GM23338 (cell line): Measurements from ENCODE around the gene GADL1. TPM values are rescaled to one million over a fixed set of nuclear protein-coding genes. Genes with fewer than 3 reads are reported as not detected.

Experiments used
- ATAC-seq: fragments of 200-7000 bp; cut with Tn5 transposase; 3 replicates; pipeline ENCODE4 v1.9.1; 2020
- DNase-seq: peaks from one replicate; pipeline ENCODE4 v3.0.0-alpha.2; 2015; ENCODE audit warnings: low spot score
- H2AFZ ChIP-seq: fragments of 200-600 bp; sonication (generic); 2 replicates; pipeline ENCODE4 v1.8.0; 2016; ENCODE audit warnings: antibody characterized with exemption, mild to moderate bottlenecking, moderate library complexity
- H3F3A ChIP-seq: fragments of 200-600 bp; sonication (generic); replicated peaks from 2 replicates; pipeline ENCODE4 v1.8.0; 2017; ENCODE audit warnings: antibody characterized with exemption, mixed run types, low read depth
- H3K27ac ChIP-seq: fragments of 200-600 bp; sonication (generic); 2 replicates; pipeline ENCODE4 v1.6.1; 2016; ENCODE audit warnings: low read depth
- H3K27me3 ChIP-seq: fragments of 200-600 bp; sonication (generic); 2 replicates; pipeline ENCODE4 v1.8.0; 2016; ENCODE audit warnings: mild to moderate bottlenecking, mixed run types, moderate library complexity; ENCODE audit not compliant: insufficient read depth
- H3K36me3 ChIP-seq: fragments of 200-600 bp; sonication (generic); 2 replicates; pipeline ENCODE4 v1.8.0; 2016; ENCODE audit warnings: mild to moderate bottlenecking; ENCODE audit not compliant: insufficient read depth
- H3K4me1 ChIP-seq: fragments of 200-600 bp; sonication (generic); 2 replicates; pipeline ENCODE4 v1.8.0; 2016; ENCODE audit warnings: mild to moderate bottlenecking, moderate library complexity; ENCODE audit not compliant: insufficient read depth
- H3K4me2 ChIP-seq: fragments of 200-600 bp; sonication (generic); 2 replicates; pipeline ENCODE4 v1.7.1; 2017; ENCODE audit warnings: mixed run types
- H3K4me3 ChIP-seq: fragments of 200-600 bp; sonication (generic); 2 replicates; pipeline ENCODE4 v1.6.1; 2016; ENCODE audit warnings: mixed run types
- H3K79me2 ChIP-seq: fragments of 200-600 bp; sonication (generic); replicated peaks from 2 replicates; pipeline ENCODE4 v1.8.0; 2017; ENCODE audit warnings: mild to moderate bottlenecking; ENCODE audit not compliant: insufficient read depth
- H3K9me2 ChIP-seq: fragments of 200-600 bp; sonication (generic); 2 replicates; pipeline ENCODE4 v1.8.0; 2017; ENCODE audit not compliant: insufficient read depth
- H4K20me1 ChIP-seq: fragments of 200-600 bp; sonication (generic); replicated peaks from 2 replicates; pipeline ENCODE4 v1.8.0; 2017; ENCODE audit warnings: mild to moderate bottlenecking; ENCODE audit not compliant: insufficient read depth
- H3K27ac Mint-ChIP-seq: 2 replicates; pipeline ENCODE4 v1.8.0; 2020; ENCODE audit warnings: inconsistent platforms, mild to moderate bottlenecking, moderate library complexity, mixed read lengths
- H3K27me3 Mint-ChIP-seq: 3 replicates; pipeline ENCODE4 v1.8.0; 2022; ENCODE audit warnings: low read depth, mild to moderate bottlenecking, moderate library complexity, mixed read lengths, inconsistent platforms; ENCODE audit not compliant: insufficient read depth, poor library complexity
- H3K36me3 Mint-ChIP-seq: 3 replicates; pipeline ENCODE4 v1.8.0; 2021; ENCODE audit warnings: low read depth, mild to moderate bottlenecking, inconsistent platforms, moderate library complexity, mixed read lengths
- H3K4me1 Mint-ChIP-seq: 3 replicates; pipeline ENCODE4 v1.8.0; 2020; ENCODE audit warnings: mild to moderate bottlenecking, inconsistent platforms, mixed read lengths
- H3K4me3 Mint-ChIP-seq: 3 replicates; pipeline ENCODE4 v1.8.0; 2021; ENCODE audit warnings: moderate library complexity, mild to moderate bottlenecking, inconsistent platforms, mixed read lengths
- H3K9me3 Mint-ChIP-seq: 3 replicates; pipeline ENCODE4 v1.8.0; 2020; ENCODE audit warnings: moderate library complexity, mild to moderate bottlenecking, inconsistent platforms, mixed read lengths
- EZH2 ChIP-seq: fragments of 200-600 bp; sonication (generic); IDR thresholded peaks from one replicate; pipeline ENCODE4 v1.8.0; 2017; ENCODE audit warnings: antibody characterized with exemption, mild to moderate bottlenecking, low read depth; ENCODE audit not compliant: unreplicated experiment
- EZH2phosphoT487 ChIP-seq: fragments of 200-600 bp; sonication (generic); IDR thresholded peaks from one replicate; pipeline ENCODE4 v1.8.1; 2018; ENCODE audit warnings: antibody characterized with exemption; ENCODE audit not compliant: unreplicated experiment
- JUNB ChIP-seq: IDR thresholded peaks from one replicate; pipeline ENCODE4 v1.6.1; 2016; ENCODE audit warnings: antibody characterized with exemption; ENCODE audit not compliant: unreplicated experiment
- NANOG ChIP-seq: IDR thresholded peaks from 2 replicates; pipeline ENCODE4 v1.6.1; 2016; ENCODE audit warnings: antibody characterized with exemption, borderline replicate concordance
- POLR2AphosphoS5 ChIP-seq: IDR thresholded peaks from 2 replicates; pipeline ENCODE4 v1.6.1; 2016; ENCODE audit warnings: antibody characterized with exemption, low read depth
- STAT1 ChIP-seq: IDR thresholded peaks from one replicate; pipeline ENCODE4 v1.6.1; 2016; ENCODE audit warnings: antibody characterized with exemption; ENCODE audit not compliant: unreplicated experiment
- ZNF114 ChIP-seq: fragments of 250-450 bp; sonication (Bioruptor Pico); IDR thresholded peaks from 2 replicates; pipeline ENCODE4 v1.5.0; 2020; ENCODE audit warnings: mild to moderate bottlenecking, moderate library complexity
- ZNF331 ChIP-seq: fragments of 250-450 bp; sonication (Bioruptor Pico); IDR thresholded peaks from 2 replicates; pipeline ENCODE4 v1.5.0; 2020; ENCODE audit warnings: low read depth, mild to moderate bottlenecking, moderate library complexity
- polyA plus RNA-seq: library from polyadenylated mRNA; unstranded; fragments of >200 nt; fragmentation: Nextera tagmentation; extraction: Ambion mirVana; gene quantifications from 2 replicates; pipeline ENCODE4 v1.2.1, GENCODE V29; 2016
- total RNA-seq: library from RNA; depleted of rRNA; stranded (reverse); fragments of >200 nt; shearing (Covaris generic); gene quantifications from 2 replicates; pipeline ENCODE4 v1.2.3, GENCODE V29; 2014
- TF ChIP-seq, protein P1 (sequence below): IDR thresholded peaks from 2 replicates; pipeline ENCODE4 v1.6.1; 2016; ENCODE audit warnings: antibody characterized with exemption

GADL1 gene
- total and polyA plus RNA-seq, 2 experiments from 2014 or later: 0.35 to 0.50 TPM

DNA sequence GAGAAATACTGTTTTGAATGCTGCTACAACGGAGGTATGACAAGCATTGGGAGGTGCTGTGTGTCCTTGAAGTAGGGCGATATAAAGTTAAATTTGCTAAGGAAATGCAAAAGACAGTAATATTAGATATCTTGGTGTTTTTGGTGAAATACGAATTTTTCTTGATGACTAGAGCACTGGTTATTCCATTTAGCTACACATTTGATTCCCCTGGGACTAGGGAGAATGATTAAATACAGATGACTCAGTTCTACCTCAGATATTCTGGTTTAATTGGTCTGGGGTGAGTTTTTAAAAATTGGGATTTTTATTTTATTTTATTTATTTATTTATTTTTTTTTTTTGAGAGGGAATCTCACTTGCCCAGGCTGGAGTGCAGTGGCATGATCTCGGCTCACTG lies 18.7 kb upstream of the GADL1 start:
- Mint-ChIP-seq H3K36me3 (no peaks in the 10 kb centered on the region), H3K27me3 (peaks cover 2% of the 10 kb centered on the region), H3K9me3 (no peaks in the 10 kb centered on the region), H3K4me3 (no peak overlapping the region), H3K27ac (no peak overlapping the region), H3K4me1 (peaks cover 24% of the 10 kb centered on the region)
- Histone ChIP-seq H4K20me1 (no peaks in the 10 kb centered on the region), H3K4me2 (no peak overlapping the region), H3K27me3 (no peaks in the 10 kb centered on the region), H3K9me2 (peaks cover 3% of the 10 kb centered on the region; the same call in 1 of the 2 replicates), H3K27ac (no peak overlapping the region), H3K79me2 (no peaks in the 10 kb centered on the region), H3K36me3 (no peaks in the 10 kb centered on the region), H3K4me1 (peaks cover 29% of the 10 kb centered on the region), H3F3A (no peaks in the 10 kb centered on the region), H3K4me3 (no peak overlapping the region), H2AFZ (no peak overlapping the region)
- TF ChIP-seq STAT1: no peak
- TF ChIP-seq, protein P1, sequence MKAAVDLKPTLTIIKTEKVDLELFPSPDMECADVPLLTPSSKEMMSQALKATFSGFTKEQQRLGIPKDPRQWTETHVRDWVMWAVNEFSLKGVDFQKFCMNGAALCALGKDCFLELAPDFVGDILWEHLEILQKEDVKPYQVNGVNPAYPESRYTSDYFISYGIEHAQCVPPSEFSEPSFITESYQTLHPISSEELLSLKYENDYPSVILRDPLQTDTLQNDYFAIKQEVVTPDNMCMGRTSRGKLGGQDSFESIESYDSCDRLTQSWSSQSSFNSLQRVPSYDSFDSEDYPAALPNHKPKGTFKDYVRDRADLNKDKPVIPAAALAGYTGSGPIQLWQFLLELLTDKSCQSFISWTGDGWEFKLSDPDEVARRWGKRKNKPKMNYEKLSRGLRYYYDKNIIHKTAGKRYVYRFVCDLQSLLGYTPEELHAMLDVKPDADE: no peak
- TF ChIP-seq POLR2AphosphoS5: no peak
- DNase-seq: no peak
- ATAC-seq: no peak

DNA sequence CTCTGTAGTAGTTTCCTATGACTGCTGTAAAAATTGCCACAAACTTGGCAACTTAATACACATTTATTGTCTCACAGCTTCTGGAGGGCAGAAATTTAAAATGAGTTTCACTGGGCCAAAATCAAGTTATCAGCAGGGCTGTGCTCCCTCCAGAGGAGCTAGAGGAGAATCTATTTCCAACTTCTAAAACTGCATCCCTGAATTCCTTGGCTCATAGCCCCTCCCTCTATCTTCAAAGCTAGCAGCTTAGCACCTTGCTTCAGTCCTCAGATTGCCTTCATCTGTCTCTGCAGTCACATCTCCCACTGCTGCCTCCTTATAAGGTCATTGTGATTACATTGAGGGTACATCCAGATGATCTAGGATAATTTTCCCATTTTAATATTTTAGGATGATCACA lies 17.8 kb upstream of the GADL1 start:
- H3K79me2 ChIP-seq: no peaks in the 10 kb centered on the region
- Mint-ChIP-seq H3K27ac (no peak overlapping the region), H3K9me3 (no peaks in the 10 kb centered on the region), H3K4me1 (peaks cover 25% of the 10 kb centered on the region), H3K27me3 (peaks cover 2% of the 10 kb centered on the region), H3K4me3 (no peak overlapping the region), H3K36me3 (no peaks in the 10 kb centered on the region)
- H3K27ac ChIP-seq: no peak overlapping the region
- peaks cover 3% of the 10 kb centered on the region; the same call in 1 of the 2 replicates for H3K9me2 ChIP-seq
- H3K4me1 ChIP-seq: peaks cover 29% of the 10 kb centered on the region
- ATAC-seq (peak; percentile 30; the same call in 1 of the 3 replicates), DNase-seq (peak; percentile 47)
- H3K36me3 ChIP-seq: no peaks in the 10 kb centered on the region
- no peaks in the 10 kb centered on the region for H3F3A ChIP-seq
- H3K4me2 ChIP-seq: no peak overlapping the region
- no peaks in the 10 kb centered on the region for H4K20me1 ChIP-seq
- H3K4me3 ChIP-seq: no peak overlapping the region
- H3K27me3 ChIP-seq: no peaks in the 10 kb centered on the region
- H2AFZ ChIP-seq: peak overlapping the region; percentile 45; the same call in 1 of the 2 replicates
- TF ChIP-seq ZNF331 (CRISPR knock-in tag): no peak
- TF ChIP-seq, protein P1: no peak
- TF ChIP-seq EZH2phosphoT487: no peak
- TF ChIP-seq JUNB: no peak
- no peak for TF ChIP-seq ZNF114
- no peak for TF ChIP-seq NANOG
- no peak for TF ChIP-seq STAT1
- TF ChIP-seq EZH2: no peak
